Aorta (tissue), 5 donors: ENCODE measurements around the gene DAZAP1. TPM values are rescaled to one million over a fixed set of nuclear protein-coding genes. Genes with fewer than 3 reads are reported as not detected.

Experiments
- ATAC-seq: fragments of 200-7000 bp; cut with Tn5 transposase; one replicate; pipeline ENCODE4 v1.9.1; 2022; ENCODE audit warnings: moderate library complexity; ENCODE audit not compliant: low FRiP score
- DNase-seq, 2 donors: peaks; one replicate each; pipeline ENCODE4 v3.0.0-alpha.2; 2020
- H3K27ac ChIP-seq, 2 donors: one replicate each; pipeline ENCODE4 v1.5.1; 2013; ENCODE audit warnings: low read length in 2 of 2, mild to moderate bottlenecking in 2 of 2, moderate library complexity in 2 of 2, control low read depth in 1 of 2, inconsistent platforms in 1 of 2, low read depth in 1 of 2
- H3K27me3 ChIP-seq, 2 donors: one replicate each; pipeline ENCODE4 v1.6.1; 2013; ENCODE audit warnings: control low read depth in 1 of 2, low read length in 1 of 2, mild to moderate bottlenecking in 1 of 2, moderate library complexity in 1 of 2; ENCODE audit not compliant: insufficient read depth in 2 of 2, control insufficient read depth in 1 of 2
- H3K36me3 ChIP-seq, 2 donors: one replicate each; pipeline ENCODE4 v1.6.1; 2013; ENCODE audit warnings: control low read depth in 1 of 2, low read length in 1 of 2, mild to moderate bottlenecking in 1 of 2; ENCODE audit not compliant: insufficient read depth in 2 of 2, control insufficient read depth in 1 of 2
- H3K4me1 ChIP-seq, 2 donors: one replicate each; pipeline ENCODE4 v1.6.1; 2013; ENCODE audit warnings: low read length in 2 of 2, control low read depth in 1 of 2, mild to moderate bottlenecking in 1 of 2, moderate library complexity in 1 of 2; ENCODE audit not compliant: insufficient read depth in 2 of 2, control insufficient read depth in 1 of 2
- H3K4me3 ChIP-seq, 2 donors: one replicate each; pipeline ENCODE4 v1.5.1; 2013; ENCODE audit warnings: low read length in 2 of 2, control low read depth in 1 of 2, mild to moderate bottlenecking in 1 of 2
- H3K9me3 ChIP-seq: one replicate; pipeline ENCODE4 v1.6.1; 2013; ENCODE audit warnings: mild to moderate bottlenecking, low read length; ENCODE audit not compliant: control insufficient read depth
- WGBS, 2 donors: extraction: QIAGEN DNeasy Blood & Tissue Kit; methylation state at CpG; one replicate each; pipeline ENCODE4 v1.1.7; 2013; 5-methylcytosine and 5-hydroxymethylcytosine counted together
- intact Hi-C, 2 donors: fragments of 100-400 bp; cut with DNase I; formaldehyde crosslinking; loops; one replicate each; pipeline versions ENCODE4 v1.14.2 to v1.15.0; 2022
- polyA plus RNA-seq, 2 donors: library from polyadenylated mRNA; stranded (reverse); fragments of 200-250 nt; gene quantifications; one replicate each; pipeline ENCODE4 v1.2.3, GENCODE V29; 2013
- total RNA-seq, 2 donors: library from RNA; stranded (reverse); fragmentation: NEBNext Ultra II Directional; extraction: Animal tissue kit (Norgen Biotek cat#: 25700); gene quantifications; one replicate each; pipeline ENCODE4 v1.2.1, GENCODE V29; 2021
- donor health status: healthy with polysubstance abuse.
- donor health status: Bipolar disorder and iron deficiency.
- donor health status: DM: no; HTN: no; CAD: no.
- donor health status: DM: no; HTN: no; CAD: no.
- donor health status: DM: yes; HTN: yes; CAD: no.

The DAZAP1 gene
- total and polyA plus RNA-seq, 4 donors, result 44.8 to 79.0 (median 76.5) TPM

DNA sequence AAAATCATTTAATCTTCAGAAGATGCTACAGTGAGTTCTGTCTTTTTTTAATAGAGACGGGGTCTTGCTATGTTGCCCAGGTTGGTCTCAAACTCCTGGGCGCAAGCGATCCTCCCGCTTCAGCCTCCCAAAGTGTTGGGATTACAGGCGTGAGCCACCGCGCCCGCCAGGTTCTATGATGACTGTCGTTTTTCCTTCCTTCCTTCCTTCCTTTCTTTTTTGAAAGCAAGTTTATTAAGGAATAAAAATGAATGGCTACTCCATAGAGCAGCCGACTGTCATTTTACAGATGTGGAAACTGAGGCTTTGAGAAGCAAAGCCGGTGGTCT, 5.5 kb upstream of the DAZAP1 start:
- no peaks in the 10 kb centered on the region for H3K4me1 ChIP-seq
- H3K36me3 ChIP-seq, result no peaks in the 10 kb centered on the region
- ATAC-seq (no peak), DNase-seq (no peak)
- intact Hi-C loops, result loop anchor here in 1 of 2 donors (5.0 kb wide), 1 partner anchor 120 kb away; no protein-coding TSS in a partner anchor
- H3K27me3 ChIP-seq, result no peaks in the 10 kb centered on the region
- H3K4me3 ChIP-seq, result no peak overlapping the region
- H3K27ac ChIP-seq, result no peak overlapping the region
- no peaks in the 10 kb centered on the region for H3K9me3 ChIP-seq
- WGBS, 2 donors, result 64 to 68% methylated on average over 11 of the region's 11 CpGs

- no peaks in the 10 kb centered on the region for H3K9me3 ChIP-seq
- WGBS, 2 donors, result 63 to 65% methylated on average over 24 to 25 of the region's 25 CpGs
- no peaks in the 10 kb centered on the region for H3K4me1 ChIP-seq
- no peaks in the 10 kb centered on the region for H3K27me3 ChIP-seq
- no peak for DNase-seq
- H3K27ac ChIP-seq, result no peak overlapping the region
- intact Hi-C loops, result loop anchor here in 1 of 2 donors (5.0 kb wide), 1 partner anchor 120 kb away; no protein-coding TSS in a partner anchor
- no peak overlapping the region for H3K4me3 ChIP-seq
- H3K36me3 ChIP-seq, result no peaks in the 10 kb centered on the region
- ATAC-seq, result no peak
Observed at GRCh38 chr19:1402411-1403070, 4.8 kb upstream of the DAZAP1 start.

DNA sequence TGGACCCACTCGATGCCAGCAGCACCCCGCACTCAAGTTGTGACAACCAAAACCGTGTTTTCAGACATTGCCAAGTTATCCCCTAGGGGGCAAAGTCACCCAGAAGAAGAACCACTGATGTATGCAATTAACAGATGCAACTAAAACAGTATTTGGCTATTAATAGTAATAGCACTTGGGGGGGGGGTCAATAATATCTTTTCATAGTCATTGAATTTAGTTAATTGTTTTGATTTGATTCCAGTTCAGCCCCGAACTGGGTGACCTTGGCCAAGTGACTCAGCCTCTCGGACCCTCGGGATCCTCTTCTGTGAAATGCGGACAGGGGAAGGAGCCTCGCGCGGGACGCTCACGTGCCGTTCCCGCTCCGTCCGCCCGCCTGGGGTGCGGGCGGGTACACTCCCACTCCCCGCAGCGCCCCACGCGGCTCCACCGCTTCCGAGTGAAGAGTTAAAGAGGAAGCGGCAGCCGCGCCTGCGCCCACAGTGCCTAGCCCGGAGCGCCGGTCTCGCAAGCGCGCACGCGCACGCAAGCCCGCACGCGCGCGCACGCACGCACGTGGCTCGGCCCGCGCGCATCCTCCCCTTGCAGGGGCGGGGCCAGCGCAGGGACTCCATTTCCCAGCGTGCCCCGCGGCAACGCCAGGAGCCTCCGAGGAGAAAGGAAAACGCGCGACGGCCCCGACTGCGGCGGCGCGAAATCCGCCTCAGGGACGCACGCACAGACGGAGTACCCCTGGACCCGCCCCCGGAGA, 435 bp upstream of the DAZAP1 start:
- Histone ChIP-seq H3K36me3 (no peaks in the 10 kb centered on the region), H3K4me1 (no peaks in the 10 kb centered on the region)

GRCh38 chr19:1408300-1409203, 1.2 kb downstream of the DAZAP1 start:
- Histone ChIP-seq H3K9me3 (no peaks in the 10 kb centered on the region), H3K27ac (peak overlapping the region; percentile 46 to 70), H3K4me1 (no peaks in the 10 kb centered on the region), H3K4me3 (peak overlapping the region; percentile 95 to 97), H3K36me3 (no peaks in the 10 kb centered on the region), H3K27me3 (no peaks in the 10 kb centered on the region)
- intact Hi-C loops, result no loop called here
- DNase-seq (peak; percentile 68 to 89), ATAC-seq (peak; percentile 1)
- 0% methylated on average over 66 to 69 of the region's 69 CpGs for WGBS, 2 donors

More for the DNA sequence above, 435 bp upstream of the DAZAP1 start:
- Histone ChIP-seq H3K27me3 (no peaks in the 10 kb centered on the region), H3K4me3 (peak overlapping the region in 1 of 2 donors; percentile 36), H3K27ac (peak overlapping the region in 1 of 2 donors; percentile 6), H3K9me3 (no peaks in the 10 kb centered on the region)
- DNase-seq (peak; percentile 99 to 100), ATAC-seq (peak; percentile 95)
- intact Hi-C loops, result no loop called here
- WGBS, 2 donors, result 1% methylated on average over 64 to 72 of the region's 72 CpGs

DNA sequence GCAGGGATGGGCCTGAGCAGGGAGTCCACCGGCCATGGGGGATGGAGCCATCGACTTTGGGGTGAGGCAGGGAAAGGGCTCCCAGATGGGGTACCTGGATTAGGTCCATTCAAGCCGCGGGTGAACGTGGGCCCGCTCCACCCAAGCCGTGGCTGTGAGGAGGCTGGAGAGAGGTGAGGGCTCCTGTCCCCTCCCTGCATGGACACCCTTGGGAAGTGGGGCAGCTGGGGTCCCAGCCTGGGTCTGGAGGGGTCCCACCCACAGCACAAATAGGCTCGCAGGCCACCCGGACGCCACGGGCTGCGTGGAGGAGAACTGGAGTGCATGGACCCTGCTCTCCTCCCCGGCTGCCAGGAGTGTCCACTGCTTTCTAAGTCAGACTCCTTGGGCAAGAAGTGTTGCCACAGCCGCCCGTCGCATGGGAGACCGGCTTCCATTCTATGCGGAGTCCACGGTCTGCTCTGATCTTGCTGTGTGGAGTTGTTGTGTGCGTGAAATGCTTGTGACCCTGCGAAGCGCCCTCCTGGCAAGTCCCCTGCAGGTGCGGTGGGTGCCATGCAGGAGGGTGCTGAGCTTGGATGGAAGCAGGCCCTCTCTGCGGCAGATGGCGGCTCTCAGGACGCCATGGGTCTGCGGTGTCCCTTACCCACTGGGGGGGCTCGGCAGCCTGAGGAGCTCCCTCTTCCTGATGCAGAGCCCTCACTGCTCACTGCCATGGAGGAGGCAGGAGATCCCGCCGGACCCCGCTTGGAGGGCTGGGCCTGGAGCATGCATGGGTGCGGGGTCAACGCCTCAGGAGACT, 2.0 kb downstream of the DAZAP1 start:
- intact Hi-C loops, result loop anchor here in 1 of 2 donors (5.0 kb wide), 1 partner anchor 52 kb away; no protein-coding TSS in a partner anchor
- Histone ChIP-seq H3K9me3 (no peaks in the 10 kb centered on the region), H3K4me1 (no peaks in the 10 kb centered on the region), H3K27ac (peak overlapping the region in 1 of 2 donors; percentile 46), H3K4me3 (peak overlapping the region; percentile 95 to 97), H3K27me3 (no peaks in the 10 kb centered on the region), H3K36me3 (no peaks in the 10 kb centered on the region)
- no peak for DNase-seq
- ATAC-seq, result no peak
- WGBS, 2 donors, result 60 to 62% methylated on average over 33 of the region's 33 CpGs

- no peak overlapping the region for H3K4me3 ChIP-seq
- no peak for DNase-seq
- no peaks in the 10 kb centered on the region for H3K27me3 ChIP-seq
- 84 to 85% methylated on average over 23 of the region's 23 CpGs for WGBS, 2 donors
- no peaks in the 10 kb centered on the region for H3K4me1 ChIP-seq
- intact Hi-C loops, result loop anchor here in 1 of 2 donors (5.0 kb wide), 1 partner anchor 53 kb away; no protein-coding TSS in a partner anchor
- no peak for ATAC-seq
- no peaks in the 10 kb centered on the region for H3K9me3 ChIP-seq
- no peak overlapping the region for H3K27ac ChIP-seq
- H3K36me3 ChIP-seq, result no peaks in the 10 kb centered on the region
Observed at GRCh38 chr19:1410136-1410786, 2.9 kb downstream of the DAZAP1 start.

DNA sequence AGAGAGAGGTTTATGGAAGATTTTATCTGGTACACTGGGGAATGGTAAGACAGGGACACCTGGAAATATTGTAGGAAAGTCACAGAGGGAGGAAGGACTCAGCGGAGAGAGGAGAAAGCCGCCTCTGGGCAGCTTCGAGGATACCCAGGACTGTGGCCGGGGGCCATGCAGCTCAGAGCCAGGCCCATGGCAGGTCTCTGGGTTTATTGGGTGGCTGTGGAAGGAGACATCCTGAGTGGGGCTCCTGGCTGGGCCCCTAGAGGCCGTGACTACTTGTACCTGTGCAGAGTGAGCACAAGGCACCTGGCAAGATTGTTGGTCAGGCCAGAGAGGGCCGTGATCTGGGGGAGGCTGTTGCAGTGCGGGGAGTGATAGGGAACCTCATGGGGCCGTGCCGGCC, 3.4 kb downstream of the DAZAP1 start:
- Histone ChIP-seq H3K9me3 (no peaks in the 10 kb centered on the region), H3K4me1 (no peaks in the 10 kb centered on the region), H3K36me3 (no peaks in the 10 kb centered on the region), H3K27ac (no peak overlapping the region), H3K4me3 (no peak overlapping the region), H3K27me3 (no peaks in the 10 kb centered on the region)
- no peak for ATAC-seq
- no peak for DNase-seq
- intact Hi-C loops, result loop anchor here in 1 of 2 donors (5.0 kb wide), 1 partner anchor 53 kb away; no protein-coding TSS in a partner anchor
- WGBS, 2 donors, result 80 to 84% methylated on average over 9 of the region's 9 CpGs
